GM21786 (cell line): Measurements from ENCODE around the gene NDUFB3.
"Not testable (repeated sequence)": the region's sequence is repeated elsewhere in the genome, so short reads cannot be mapped to it uniquely, and the experiment has no call there.

Experiments used
- ATAC-seq: cut with Tn5 transposase; IDR thresholded peaks from one replicate; pipeline ENCODE4 v1.9.1; 2021; ENCODE audit not compliant: unreplicated experiment

NDUFB3 gene

GRCh38 chr2:201090574-201090973 is 18.8 kb downstream of the NDUFB3 start:
- ATAC-seq, result no peak

GRCh38 chr2:201093573-201093972 is 21.8 kb downstream of the NDUFB3 start:
- no peak for ATAC-seq

DNA sequence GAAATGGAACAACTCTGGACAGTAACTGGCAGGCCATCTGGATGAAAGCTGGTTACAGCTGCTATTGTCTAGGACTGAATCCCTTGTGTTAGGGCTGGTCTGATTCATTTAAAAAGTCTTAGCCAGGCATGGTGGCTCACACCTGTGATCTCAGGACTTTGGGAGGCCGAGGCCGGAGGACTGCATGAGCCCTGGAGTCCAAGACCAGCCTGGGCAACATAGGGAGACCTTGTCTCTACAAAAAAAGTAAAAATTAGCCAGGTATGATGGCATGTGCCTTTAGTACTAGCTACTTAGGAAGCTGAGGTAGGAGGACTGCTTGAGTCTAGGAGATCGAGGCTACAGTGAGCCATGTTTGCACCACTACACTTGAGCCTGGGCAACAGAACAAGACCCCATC is 28.7 kb downstream of the NDUFB3 start:
- no peak for ATAC-seq

DNA sequence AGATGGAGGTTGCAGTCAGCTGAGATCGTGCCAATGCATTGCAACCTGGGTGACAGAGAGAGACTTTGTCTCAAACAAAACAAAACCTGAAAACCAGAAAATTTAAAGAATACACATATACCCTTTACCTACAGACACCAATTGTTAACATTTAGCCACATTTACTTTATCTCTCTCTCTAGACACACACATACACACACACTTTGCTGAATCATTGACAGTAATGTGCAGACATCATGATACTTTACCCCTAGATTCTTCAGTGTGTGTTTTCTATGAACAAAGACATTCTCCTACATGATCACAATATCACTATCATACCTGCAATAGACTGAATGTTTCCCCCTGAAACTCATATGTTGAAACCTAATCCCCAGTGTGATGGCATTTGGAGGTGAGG is 34.0 kb downstream of the NDUFB3 start:
- ATAC-seq, result no peak

GRCh38 chr2:201107624-201108023 is 35.8 kb downstream of the NDUFB3 start:
- ATAC-seq, result no peak

- no peak for ATAC-seq
These were observed 36.5 kb downstream of the NDUFB3 start for GRCh38 chr2:201108341-201108740.

DNA sequence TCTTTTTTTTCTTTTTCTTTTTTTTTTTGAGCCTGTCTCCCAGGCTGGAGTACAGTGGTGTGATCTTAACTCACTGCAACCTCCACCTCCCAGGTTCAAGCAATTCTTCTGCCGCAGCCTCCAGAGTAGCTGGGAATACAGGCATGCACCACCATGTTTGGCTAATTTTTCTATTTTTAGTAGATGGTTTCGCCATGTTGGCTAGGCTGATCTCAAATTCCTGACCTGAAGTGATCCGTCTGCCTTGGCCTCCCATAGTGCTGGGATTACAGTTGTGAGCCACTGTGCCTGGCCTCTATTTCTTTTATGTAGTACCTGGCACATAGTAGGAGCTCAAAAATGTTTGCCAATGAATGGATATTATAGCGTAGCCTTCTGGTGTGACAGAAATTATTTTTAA is 37.4 kb downstream of the NDUFB3 start:
- no peak for ATAC-seq

DNA sequence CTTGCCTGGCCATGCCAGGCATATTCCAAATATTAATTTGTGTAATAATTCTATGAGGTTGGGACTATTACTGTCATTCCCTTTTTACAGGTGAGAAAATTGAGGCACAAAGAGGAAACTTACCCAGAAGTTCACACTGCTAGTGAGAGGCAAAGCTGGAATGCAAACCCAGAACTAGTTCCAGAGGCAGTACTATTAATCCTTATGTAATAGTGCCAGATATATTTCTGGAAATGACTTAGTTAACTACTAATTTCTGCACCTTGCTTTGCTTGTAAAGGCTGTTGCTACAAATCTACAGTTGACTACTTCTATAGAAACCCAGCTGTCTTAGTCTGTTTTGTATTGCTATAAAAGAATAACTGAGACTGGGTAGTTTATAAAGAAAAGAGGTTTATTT is 38.8 kb downstream of the NDUFB3 start:
- ATAC-seq, result no peak

DNA sequence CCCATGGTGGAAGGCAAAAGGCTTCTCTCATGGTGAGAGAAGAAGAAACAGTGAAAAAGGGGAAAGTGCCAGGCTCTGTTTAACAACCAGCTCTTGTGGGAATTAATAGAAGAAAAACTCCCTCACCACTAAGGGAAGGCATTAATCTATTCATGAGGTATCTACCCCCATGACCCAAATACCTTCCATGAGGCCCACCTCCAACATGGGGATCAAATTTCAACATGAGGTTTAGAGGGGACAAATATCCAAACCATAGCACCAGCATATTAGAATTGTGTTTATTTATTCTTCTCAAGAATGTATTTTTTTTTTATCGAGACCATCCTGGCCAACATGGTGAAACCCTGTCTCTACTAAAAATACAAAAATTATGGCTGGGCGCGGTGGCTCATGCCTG is 39.3 kb downstream of the NDUFB3 start:
- ATAC-seq, result no peak

DNA sequence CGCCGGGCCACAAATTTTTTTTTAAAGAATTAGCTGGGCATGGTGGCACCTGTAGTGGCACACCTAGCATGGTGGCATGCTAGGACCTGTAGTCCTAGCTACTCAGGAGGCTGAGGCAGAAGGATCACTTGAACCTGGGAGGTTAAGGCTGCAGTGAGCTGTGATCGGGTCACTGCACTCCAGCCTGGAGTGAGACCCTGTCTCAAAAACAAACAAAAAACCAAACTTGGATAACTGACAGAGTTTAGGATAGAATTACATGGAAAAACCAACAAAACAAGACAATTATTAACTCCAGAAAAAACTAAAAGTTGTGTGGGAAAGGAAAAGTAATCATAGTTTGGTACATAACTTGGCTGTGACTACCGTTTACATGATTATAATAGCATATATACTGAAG is 42.5 kb downstream of the NDUFB3 start:
- no peak for ATAC-seq

DNA sequence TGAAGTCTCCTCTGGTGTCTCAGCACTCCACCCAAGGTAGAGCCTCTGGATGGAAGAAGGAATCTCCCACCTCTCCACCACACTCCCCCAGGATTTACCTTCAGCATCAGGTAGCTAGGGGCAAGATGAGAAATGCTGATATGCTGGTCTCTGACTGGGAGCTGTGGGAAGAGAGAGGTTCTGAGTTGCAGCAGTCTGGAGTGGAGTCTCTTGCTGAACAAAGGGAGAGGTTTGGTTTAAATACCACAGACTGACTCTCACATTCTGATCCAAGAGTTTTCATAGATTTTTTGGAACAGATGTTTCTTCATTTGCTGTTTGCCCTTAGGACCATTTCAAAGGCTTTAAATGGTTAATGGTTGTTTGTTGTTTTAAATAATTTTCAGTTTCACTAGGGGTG is 43.0 kb downstream of the NDUFB3 start:
- no peak for ATAC-seq

- peak; percentile 31 for ATAC-seq
These were observed 44.5 kb downstream of the NDUFB3 start, which contains the start of gene CFLAR for GRCh38 chr2:201116115-201116958. Gene CFLAR, plus strand, starts transcription at chr2:201116164. Its CDS starts 13,702 bp downstream, at chr2:201129866.

GRCh38 chr2:201116959-201117734 is 45.3 kb downstream of the NDUFB3 start:
- ATAC-seq, result peak; percentile 22

DNA sequence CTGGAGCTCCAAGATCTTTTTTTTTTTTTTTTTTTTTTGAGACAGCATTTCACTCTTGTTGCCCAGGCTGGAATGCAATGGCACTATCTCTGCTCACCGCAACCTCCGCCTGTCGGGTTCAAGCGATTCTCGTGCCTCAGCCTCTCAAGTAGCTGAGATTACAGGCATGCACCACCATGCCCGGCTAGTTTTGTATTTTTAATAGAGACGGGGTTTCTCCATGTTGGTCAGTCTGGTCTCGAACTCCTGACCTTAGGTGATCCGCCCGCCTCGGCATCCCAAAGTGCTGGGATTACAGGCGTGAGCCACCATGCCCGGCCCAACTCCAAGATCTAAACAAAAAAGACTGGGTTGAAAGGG is 45.9 kb downstream of the NDUFB3 start:
- ATAC-seq, result not testable (repeated sequence)

- peak; percentile 36 for ATAC-seq
These were observed 46.5 kb downstream of the NDUFB3 start for GRCh38 chr2:201118121-201118960.

DNA sequence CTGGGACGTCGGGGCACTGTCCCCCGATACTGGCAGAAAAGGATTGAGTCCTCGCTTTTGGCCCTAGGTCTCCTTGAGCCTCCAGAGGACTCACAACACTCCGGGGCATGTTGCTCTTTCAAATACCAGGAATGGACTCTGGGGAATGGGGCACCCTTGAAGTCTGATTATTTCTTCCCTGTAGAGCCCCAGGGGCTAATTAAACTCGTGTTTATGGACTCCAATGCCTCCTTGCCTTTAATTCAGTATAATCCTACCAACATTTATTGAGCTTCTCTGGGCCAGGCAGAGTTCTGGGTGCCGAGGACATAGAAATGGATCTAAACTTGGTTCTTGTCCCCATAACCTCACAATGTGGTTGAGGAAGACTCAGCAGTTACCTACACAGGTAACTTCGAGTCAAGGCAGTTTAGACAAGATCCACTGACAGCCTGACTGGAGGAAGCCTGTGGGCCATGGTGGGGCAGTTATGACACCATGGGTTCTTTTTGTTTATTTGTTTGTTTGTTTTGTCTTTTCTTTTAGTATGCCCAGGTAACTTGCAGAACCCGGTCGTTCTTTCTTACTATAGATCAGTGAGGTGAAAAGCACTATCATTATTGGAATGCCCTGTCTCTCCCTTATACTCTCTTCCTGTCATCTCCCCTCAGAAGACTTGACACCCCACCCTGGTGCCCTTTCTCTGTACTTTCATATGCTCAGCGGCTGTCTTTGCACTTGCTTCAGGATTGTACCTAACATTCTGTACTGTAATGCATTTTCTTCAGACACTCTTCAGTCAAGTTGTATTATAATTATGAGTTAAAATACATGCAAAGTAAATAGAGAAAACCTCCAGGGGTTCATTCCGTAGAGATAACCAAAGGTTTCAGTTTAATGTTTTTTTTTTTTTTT is 47.4 kb downstream of the NDUFB3 start:
- no peak for ATAC-seq

GRCh38 chr2:201122276-201122675 is 50.5 kb downstream of the NDUFB3 start:
- ATAC-seq, result no peak

GRCh38 chr2:201126308-201127151 is 54.7 kb downstream of the NDUFB3 start:
- ATAC-seq, result peak; percentile 24

- ATAC-seq, result no peak
These were observed 55.3 kb downstream of the NDUFB3 start for GRCh38 chr2:201127152-201127511.
